H54 (cell line): ENCODE data around the gene SLC43A2.

Experiments
- DNase-seq: peaks from one replicate; pipeline ENCODE4 v3.0.0; 2011; ENCODE audit warnings: low spot score, mixed read lengths; ENCODE audit not compliant: insufficient read length
- FAIRE-seq: peaks from 3 replicates; lab custom pipeline; 2011; peaks lifted over from hg19 to GRCh38; lab: Jason Lieb, UNC
- POLR2A ChIP-seq: IDR thresholded peaks from 2 replicates; pipeline ENCODE4 v1.6.1; 2011; ENCODE audit warnings: low read depth, mild to moderate bottlenecking, low read length

SLC43A2 gene

GRCh38 chr17:1597861-1598342, 30.7 kb downstream of the SLC43A2 start:
- no peak for DNase-seq
- no peak for FAIRE-seq
- TF ChIP-seq POLR2A: no peak

DNA sequence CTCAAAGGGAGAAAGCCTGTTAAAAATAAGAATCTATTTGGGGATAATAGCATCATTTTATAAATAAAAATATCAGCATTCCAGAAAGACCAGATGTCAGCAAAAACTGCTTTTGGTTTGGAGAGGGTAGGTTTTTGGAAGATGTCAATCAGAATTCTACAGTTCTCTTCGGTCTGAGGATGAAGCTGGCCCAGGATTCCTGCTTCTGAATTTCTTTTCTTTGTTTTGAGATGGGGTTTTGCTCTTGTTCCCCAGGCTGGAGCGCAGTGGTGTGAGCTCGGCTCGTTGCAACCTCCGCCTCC, 35.1 kb downstream of the SLC43A2 start:
- no peak for FAIRE-seq
- TF ChIP-seq POLR2A: no peak
- DNase-seq: no peak

GRCh38 chr17:1592751-1593629, 35.6 kb downstream of the SLC43A2 start:
- FAIRE-seq: no peak

DNA sequence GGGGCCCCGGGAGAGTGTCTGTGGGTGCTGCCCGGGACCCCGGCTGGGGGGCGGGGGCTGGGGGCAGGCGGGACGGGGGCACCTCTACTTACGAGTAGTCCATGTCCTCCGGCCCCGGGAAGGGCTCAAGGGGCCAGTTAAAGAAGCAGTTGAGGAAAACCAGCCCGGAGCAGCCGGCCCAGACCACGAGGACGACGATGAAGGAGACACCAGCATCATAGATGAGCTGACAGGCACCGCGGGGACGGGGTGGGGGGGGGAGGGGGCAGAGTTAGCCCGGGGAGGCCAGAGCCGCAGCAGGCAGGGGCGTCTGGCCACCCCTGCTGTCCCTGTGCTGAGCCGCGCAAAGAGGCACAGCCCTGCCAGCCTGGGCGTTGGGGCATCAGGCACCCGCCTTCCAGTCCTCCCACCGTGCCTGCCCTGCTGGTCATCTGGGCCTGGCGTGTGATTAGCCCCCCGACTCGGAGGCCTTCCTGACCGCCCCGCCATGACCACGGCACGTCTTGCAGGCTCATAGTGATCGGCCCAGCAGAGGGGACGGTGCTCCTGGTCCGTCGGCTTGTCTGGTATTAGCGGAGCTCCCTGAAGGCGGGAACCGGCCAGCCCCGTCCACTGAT, 37.1 kb downstream of the SLC43A2 start:
- no peak for FAIRE-seq
- TF ChIP-seq POLR2A: no peak
- no peak for DNase-seq

More at GRCh38 chr17:1592751-1593629, 35.6 kb downstream of the SLC43A2 start:
- no peak for DNase-seq
- no peak for TF ChIP-seq POLR2A

GRCh38 chr17:1590747-1591473, 37.7 kb downstream of the SLC43A2 start:
- TF ChIP-seq POLR2A: no peak
- no peak for FAIRE-seq
- DNase-seq: no peak

DNA sequence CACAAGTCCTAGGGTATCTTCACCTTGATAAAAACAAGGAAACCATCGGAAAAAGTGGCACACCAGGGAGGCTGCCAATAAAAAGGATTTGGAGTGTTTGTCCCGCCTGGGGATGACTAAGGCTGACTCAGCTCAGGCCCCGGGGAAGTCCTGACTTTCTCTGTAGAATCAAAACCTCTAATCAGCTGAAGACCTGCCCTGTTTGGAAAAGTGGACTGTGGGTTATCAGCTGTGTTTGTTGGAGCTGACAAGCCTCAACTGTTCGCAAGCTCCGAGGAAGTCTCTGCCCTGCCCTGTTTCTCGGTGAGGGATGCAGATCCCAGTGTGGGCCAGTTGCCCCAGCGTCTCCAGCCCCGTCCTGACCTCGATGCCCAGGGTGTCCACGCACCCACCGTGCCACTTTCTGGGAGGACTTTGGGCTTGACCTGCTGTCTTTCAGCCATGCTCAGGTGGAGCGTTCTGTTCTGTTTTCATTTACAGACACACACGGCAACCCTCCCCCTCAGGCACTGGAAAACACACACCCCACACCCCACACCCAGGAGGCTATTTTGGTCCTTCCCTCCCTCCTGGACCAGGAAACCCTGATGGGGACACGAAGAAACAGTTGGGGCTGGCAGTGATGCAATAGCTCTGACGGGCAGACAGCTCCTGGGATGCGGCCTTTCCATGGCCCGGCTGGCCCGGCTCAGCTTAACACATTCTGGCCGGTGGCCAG, 38.4 kb downstream of the SLC43A2 start:
- no peak for TF ChIP-seq POLR2A
- FAIRE-seq: peak; percentile 30
- peak; percentile 97 for DNase-seq

GRCh38 chr17:1588821-1589585, 39.6 kb downstream of the SLC43A2 start:
- no peak for DNase-seq
- no peak for TF ChIP-seq POLR2A
- no peak for FAIRE-seq

DNA sequence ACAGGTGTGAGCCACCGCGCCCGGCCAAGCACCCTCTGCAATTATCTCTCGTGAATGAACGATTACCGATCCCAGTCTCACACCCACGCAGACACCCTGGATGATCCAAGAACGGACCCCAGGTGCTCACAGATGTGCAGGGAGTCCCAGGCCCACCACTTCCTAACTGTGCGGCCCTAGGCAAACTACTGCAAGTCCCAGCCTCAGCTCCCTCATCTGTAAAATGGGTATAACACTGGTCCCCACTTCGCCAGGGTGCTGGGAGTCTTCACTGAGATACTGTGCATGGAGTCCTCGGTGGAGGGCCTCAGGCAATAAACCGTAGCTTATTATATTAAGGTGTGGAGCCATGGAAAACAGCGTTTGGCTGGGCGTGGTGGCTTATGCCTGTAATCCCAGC, 44.5 kb downstream of the SLC43A2 start:
- no peak for FAIRE-seq
- no peak for DNase-seq
- TF ChIP-seq POLR2A: no peak

DNA sequence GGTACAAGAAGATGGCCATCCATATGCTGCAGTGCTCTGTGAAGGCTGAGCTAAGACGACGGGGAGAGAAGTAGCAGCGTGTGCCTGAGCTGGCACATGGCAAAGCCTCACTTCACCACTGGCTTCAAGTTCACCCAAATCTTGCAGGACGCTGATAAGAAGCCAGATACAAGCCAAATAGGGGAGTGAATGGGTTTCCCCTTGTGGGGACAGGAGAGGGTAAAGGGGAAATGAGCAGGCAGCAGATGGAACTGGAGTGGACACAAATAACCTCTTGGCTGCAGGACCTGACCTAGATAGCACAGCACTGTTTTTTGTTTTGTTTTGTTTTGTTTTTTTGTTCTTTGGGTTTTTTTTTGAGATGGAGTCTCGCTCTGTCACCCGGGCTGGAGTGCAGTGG, 45.1 kb downstream of the SLC43A2 start:
- DNase-seq (no peak), FAIRE-seq (no peak)
- no peak for TF ChIP-seq POLR2A

- no peak for DNase-seq
- no peak for TF ChIP-seq POLR2A
- no peak for FAIRE-seq
Observed at GRCh38 chr17:1582374-1582773, 46.3 kb downstream of the SLC43A2 start.

- FAIRE-seq (no peak), DNase-seq (no peak)
- no peak for TF ChIP-seq POLR2A
Observed at GRCh38 chr17:1580979-1581676, 47.5 kb downstream of the SLC43A2 start.

DNA sequence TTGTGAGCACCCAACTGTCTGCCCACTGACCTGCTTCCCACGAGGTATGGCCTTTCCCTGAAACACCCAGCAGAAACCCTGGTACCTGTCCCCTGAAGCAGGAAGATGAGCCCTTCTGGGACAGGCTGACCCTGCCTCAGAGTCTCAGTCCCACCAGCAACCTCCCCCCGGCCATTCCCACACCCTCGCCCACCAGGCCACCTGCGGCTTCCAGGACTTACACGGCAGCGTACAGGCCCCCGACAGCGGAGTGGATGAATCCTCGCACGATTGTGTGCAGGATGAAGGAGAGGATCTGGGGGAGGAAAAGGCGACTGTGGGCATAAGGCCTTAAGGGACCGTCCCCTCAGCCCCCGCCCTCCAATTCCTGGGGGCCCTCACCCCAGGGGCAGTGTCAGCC, 50.6 kb downstream of the SLC43A2 start:
- FAIRE-seq (no peak), DNase-seq (no peak)
- no peak for TF ChIP-seq POLR2A

- FAIRE-seq (no peak), DNase-seq (no peak)
- TF ChIP-seq POLR2A: no peak
Observed at GRCh38 chr17:1577583-1578013, 51.0 kb downstream of the SLC43A2 start.
